Kidney epithelial cell (primary cell): ENCODE measurements around the gene CCNJL. TPM values are rescaled to one million over a fixed set of nuclear protein-coding genes. Genes with fewer than 3 reads are reported as not detected.
A peak's percentile ranks its signal among the peaks of the same experiment; 100 is the strongest.

Experiments
- DNase-seq: peaks from one replicate; pipeline ENCODE4 v3.0.0-alpha.2; 2010; ENCODE audit warnings: low read depth
- H3K27me3 ChIP-seq: 2 replicates; pipeline ENCODE4 v1.6.0; 2011; ENCODE audit warnings: low read length; ENCODE audit not compliant: control insufficient read depth, insufficient read depth
- H3K36me3 ChIP-seq: 2 replicates; pipeline ENCODE4 v1.5.1; 2011; ENCODE audit warnings: low read length; ENCODE audit not compliant: control insufficient read depth, insufficient read depth
- H3K4me3 ChIP-seq: 2 replicates; pipeline ENCODE4 v1.5.1; 2011; ENCODE audit warnings: low read depth, mild to moderate bottlenecking, control low read depth, low read length
- CTCF ChIP-seq: IDR thresholded peaks from 2 replicates; pipeline ENCODE4 v1.5.1; 2011; ENCODE audit warnings: mild to moderate bottlenecking, moderate library complexity, low read length, control low read depth, inconsistent platforms; ENCODE audit not compliant: insufficient read depth, poor library complexity, severe bottlenecking
- total RNA-seq: library from RNA; depleted of rRNA; stranded (reverse); fragments of >200 nt; gene quantifications from 2 replicates; pipeline ENCODE4 v1.2.3, GENCODE V29; 2015

The CCNJL gene
- 21.9 and 23.4 TPM in 2 replicates for total RNA-seq

DNA sequence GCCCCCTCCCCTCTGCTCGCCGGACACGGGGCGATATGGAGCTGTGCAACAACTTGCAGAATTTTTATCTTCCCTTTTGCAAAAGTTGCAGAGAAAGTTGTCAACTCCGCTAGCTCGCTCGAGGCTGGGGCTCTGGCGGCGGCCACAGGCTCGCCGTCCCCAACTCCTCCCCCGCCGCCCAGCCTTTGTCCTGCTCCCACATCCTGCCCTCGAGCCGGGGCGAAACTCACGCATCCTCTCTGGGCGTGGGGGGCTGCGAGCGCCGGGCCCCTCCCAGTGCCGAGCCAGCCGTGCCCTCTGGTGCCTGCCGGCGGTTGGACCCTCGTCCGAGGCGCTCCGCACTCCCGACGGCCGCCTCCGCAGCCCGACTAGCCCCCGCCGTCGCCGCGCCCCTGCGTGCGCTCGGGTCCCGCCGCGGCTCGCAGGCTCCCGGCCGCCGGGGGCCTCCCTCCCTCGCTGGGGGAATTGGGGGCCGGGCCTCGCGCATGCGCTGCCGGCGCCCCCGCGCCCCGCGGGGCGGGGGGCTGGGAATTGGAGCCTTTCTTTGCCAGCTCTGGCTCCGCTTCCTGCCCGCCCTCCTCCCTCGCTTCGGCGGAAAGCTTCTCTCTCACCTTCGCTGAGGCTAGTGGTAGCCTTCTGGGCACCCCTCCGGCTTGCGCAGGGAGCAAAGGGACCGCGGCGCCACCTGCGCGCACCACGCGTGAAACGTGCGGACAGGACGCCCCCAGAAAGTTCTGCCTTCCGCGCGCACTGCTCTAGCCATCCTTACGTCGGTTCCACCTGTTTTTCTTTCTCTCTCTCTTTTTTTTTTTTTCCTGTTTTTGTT lies at the start of gene CCNJL:
TSS of gene CCNJL (minus strand) at position 431 of the 826 bp plus-strand sequence. CDS start 641 bp downstream, outside the sequence.
- H3K27me3 ChIP-seq = no peaks in the 10 kb centered on the region
- TF ChIP-seq CTCF = no peak
- H3K4me3 ChIP-seq = peak within 1 kb of the TSS; percentile 53
- no peak for DNase-seq
- H3K36me3 ChIP-seq = no peaks in the 10 kb centered on the region

GRCh38 chr5:160361624-160362228 lies 49.4 kb upstream of the CCNJL start:
- H3K4me3 ChIP-seq = no peak overlapping the region
- no peaks in the 10 kb centered on the region for H3K36me3 ChIP-seq
- H3K27me3 ChIP-seq = no peaks in the 10 kb centered on the region
- TF ChIP-seq CTCF = no peak
- DNase-seq = no peak

DNA sequence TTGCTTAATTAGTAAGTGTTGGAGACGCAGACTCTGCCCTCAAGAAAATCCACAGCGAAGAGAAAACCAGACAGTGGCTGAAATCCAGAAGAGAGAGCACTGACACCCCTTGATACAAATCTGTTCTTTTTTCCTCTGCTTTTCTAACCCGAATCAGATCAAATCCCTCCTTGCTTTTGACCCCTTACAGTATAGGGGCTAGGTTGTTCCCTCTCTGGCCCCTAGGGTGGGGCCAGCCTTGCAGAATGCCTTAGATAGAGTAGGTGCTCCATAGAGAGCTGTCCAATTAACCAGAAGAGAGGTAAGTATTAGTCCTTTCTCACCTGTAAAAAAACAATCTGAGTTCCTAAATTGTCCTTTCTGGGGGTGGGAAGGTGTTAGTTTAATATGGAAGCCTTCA lies 47.9 kb upstream of the CCNJL start:
- Histone ChIP-seq H3K36me3 (no peaks in the 10 kb centered on the region), H3K4me3 (no peak overlapping the region), H3K27me3 (no peaks in the 10 kb centered on the region)
- DNase-seq = no peak
- no peak for TF ChIP-seq CTCF

- H3K27me3 ChIP-seq = no peaks in the 10 kb centered on the region
- no peak overlapping the region for H3K4me3 ChIP-seq
- H3K36me3 ChIP-seq = no peaks in the 10 kb centered on the region
- TF ChIP-seq CTCF = no peak
- no peak for DNase-seq
Observed at GRCh38 chr5:160359816-160360215, 47.5 kb upstream of the CCNJL start.

- H3K36me3 ChIP-seq = no peaks in the 10 kb centered on the region
- H3K27me3 ChIP-seq = no peaks in the 10 kb centered on the region
- DNase-seq = no peak
- no peak overlapping the region for H3K4me3 ChIP-seq
- TF ChIP-seq CTCF = no peak
Observed at GRCh38 chr5:160359242-160359641, 46.9 kb upstream of the CCNJL start.
